Measurements from ENCODE around the gene VIT.

VIT gene

DNA sequence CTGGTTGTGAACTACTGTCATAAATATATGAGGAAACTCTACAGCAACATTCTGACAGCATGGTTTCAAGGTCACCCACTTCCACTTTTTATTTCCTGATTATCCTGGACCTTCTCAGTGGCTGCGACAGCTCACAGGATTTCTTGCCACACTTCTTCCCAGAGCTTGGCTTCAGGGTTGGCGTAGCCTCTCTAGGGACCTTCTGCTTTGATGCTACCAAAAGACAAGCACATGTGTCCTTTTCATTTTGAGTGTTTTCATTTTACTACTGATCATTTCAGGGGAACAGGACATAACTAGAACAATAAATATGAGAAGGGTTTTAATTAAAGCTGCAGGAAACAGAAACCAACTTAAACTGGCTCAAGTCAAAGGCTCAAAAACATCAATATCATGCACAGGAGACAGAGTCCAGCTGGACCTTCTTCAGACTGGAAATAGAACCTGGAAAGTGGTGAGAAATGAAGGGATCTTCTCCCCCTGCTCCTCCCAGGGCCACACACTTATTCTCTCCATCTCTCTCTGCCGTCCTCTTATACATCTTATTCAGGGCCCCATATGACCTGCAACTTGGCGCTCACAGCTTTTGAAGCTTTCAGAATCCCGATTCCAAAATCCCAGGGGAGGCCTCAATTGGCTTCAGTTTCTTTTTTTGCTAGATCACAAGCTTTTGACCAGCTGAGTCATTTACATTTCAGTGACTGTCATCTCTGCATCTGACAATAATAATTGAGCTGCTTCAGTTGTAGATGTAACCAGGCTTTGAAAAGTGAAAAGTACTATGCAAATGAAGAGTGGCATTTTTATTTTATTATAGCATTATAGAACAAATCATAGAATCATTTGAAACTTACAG lies 9.7 kb downstream of the VIT start:
- Histone ChIP-seq H3K27ac (no peak overlapping the region), H3K36me3 (no peaks in the 10 kb centered on the region), H3K27me3 (peaks cover 0 to 4% of the 10 kb centered on the region in 2 donors), H3K9me3 (peaks cover 0 to 7% (median 7%) of the 10 kb centered on the region in 3 donors), H3K4me3 (no peak overlapping the region), H3K4me1 (no peaks in the 10 kb centered on the region)
- TF ChIP-seq, protein P1, sequence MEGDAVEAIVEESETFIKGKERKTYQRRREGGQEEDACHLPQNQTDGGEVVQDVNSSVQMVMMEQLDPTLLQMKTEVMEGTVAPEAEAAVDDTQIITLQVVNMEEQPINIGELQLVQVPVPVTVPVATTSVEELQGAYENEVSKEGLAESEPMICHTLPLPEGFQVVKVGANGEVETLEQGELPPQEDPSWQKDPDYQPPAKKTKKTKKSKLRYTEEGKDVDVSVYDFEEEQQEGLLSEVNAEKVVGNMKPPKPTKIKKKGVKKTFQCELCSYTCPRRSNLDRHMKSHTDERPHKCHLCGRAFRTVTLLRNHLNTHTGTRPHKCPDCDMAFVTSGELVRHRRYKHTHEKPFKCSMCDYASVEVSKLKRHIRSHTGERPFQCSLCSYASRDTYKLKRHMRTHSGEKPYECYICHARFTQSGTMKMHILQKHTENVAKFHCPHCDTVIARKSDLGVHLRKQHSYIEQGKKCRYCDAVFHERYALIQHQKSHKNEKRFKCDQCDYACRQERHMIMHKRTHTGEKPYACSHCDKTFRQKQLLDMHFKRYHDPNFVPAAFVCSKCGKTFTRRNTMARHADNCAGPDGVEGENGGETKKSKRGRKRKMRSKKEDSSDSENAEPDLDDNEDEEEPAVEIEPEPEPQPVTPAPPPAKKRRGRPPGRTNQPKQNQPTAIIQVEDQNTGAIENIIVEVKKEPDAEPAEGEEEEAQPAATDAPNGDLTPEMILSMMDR (IDR thresholded peaks at IDR 0.05) = no peak
- intact Hi-C loops (cut with DNase I; ENCODE audit: low total_unique reads) = no loop called here
- peak in 1 of 2 donors; percentile 56 for DNase-seq

DNA sequence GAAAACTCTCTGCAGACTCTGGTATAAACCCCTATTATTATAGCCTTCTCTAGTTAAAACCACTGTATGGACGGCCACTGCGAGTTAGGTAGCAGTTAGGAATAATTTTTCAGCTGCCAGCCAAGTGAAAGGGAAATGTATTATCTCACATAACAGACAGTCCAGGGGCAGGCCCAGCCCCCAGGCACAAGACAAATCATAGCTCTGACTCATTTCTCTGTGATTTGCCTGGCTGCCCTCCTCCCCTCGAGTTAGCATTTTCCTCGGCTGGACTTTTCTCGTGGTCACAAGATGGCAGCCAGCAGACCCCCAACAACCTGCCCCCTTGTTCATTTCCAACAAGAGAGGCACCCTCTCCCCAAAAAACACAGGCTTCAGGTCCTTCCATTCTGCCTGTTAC lies 10.5 kb downstream of the VIT start:
- Histone ChIP-seq H3K9me3 (peaks cover 0 to 8% (median 7%) of the 10 kb centered on the region in 3 donors), H3K36me3 (no peaks in the 10 kb centered on the region), H3K27ac (no peak overlapping the region), H3K4me3 (no peak overlapping the region), H3K27me3 (peaks cover 0 to 4% of the 10 kb centered on the region in 2 donors), H3K4me1 (no peaks in the 10 kb centered on the region)
- TF ChIP-seq, protein P1 (IDR thresholded peaks at IDR 0.05) = no peak
- intact Hi-C loops (cut with DNase I; ENCODE audit: low total_unique reads) = no loop called here
- DNase-seq = peak in 1 of 2 donors; percentile 57

DNA sequence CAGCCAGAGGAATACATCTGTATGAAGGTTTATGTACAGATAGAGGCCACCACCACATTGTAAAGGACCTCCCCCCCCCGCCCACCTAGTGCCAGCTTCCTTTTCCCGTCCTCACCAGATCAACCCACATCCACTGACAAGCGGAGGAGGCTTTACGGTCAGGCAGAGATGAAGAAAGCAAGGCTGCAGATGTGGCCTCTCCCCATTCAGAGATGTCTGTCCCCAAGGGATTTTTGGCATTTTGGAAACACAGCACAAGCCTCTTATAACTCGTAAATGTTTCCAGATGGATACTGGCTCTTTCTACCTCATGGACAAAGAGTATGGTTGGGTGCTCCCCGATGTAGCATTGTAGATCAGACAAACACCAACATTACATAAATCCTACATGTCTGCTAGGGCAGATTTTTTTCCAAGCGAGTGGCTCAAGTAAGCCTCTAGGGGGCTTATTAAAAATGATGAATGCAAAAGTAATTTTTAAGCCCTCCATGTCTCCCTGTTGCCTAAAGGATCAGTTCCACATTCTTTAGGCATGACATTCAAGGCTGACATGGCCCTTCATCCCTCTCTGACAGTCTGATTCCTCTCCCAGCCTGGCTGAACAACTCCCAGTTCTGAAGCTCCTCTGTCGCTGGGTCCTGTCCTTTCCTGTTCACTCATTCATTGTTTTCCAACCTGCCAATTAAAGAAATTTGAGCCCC lies 11.7 kb downstream of the VIT start:
- TF ChIP-seq, protein P1 (IDR thresholded peaks at IDR 0.05) = no peak
- Histone ChIP-seq H3K4me1 (no peaks in the 10 kb centered on the region), H3K4me3 (no peak overlapping the region), H3K9me3 (peaks cover 0 to 8% (median 7%) of the 10 kb centered on the region in 3 donors), H3K36me3 (no peaks in the 10 kb centered on the region), H3K27me3 (peaks cover 0 to 4% of the 10 kb centered on the region in 2 donors), H3K27ac (no peak overlapping the region)
- intact Hi-C loops (cut with DNase I; ENCODE audit: low total_unique reads) = no loop called here
- peak in 1 of 2 donors; percentile 28 for DNase-seq

DNA sequence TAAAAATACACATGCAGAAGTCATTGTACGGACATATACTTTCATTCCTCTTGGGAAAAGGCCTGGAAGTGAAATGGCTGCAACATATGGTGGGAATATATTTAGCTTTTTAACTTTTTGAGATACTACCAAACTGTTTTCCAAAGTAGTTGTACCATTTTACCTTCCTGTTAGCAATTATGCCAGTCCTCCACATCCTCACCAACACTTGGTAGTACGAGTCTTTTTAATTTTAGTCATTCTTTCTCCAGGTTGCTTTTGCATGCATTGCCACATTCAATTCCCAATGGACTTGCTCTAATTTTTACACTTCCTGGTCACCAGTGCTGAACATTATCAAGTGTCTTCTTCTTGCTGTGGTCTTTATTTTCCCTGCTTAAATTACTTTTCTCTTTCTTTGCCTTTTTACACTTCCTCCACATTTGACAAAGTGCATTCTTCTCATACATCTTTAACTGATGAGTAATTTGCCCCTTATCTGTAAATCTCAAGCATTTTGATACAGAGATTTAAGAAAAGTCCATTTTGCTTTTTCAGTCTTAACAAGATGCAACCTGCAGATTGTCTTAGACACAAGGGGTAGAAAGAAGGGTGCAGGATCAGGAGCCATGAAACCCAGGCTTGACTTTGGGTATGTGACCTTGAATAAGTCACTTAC lies 14.5 kb downstream of the VIT start:
- Histone ChIP-seq H3K36me3 (no peaks in the 10 kb centered on the region), H3K9me3 (peaks cover 0 to 8% (median 7%) of the 10 kb centered on the region in 3 donors), H3K27me3 (peaks cover 0 to 4% of the 10 kb centered on the region in 2 donors), H3K4me3 (no peak overlapping the region), H3K27ac (no peak overlapping the region), H3K4me1 (no peaks in the 10 kb centered on the region)
- intact Hi-C loops (cut with DNase I; ENCODE audit: low total_unique reads) = no loop called here
- TF ChIP-seq, protein P1 (IDR thresholded peaks at IDR 0.05) = no peak
- DNase-seq = no peak

DNA sequence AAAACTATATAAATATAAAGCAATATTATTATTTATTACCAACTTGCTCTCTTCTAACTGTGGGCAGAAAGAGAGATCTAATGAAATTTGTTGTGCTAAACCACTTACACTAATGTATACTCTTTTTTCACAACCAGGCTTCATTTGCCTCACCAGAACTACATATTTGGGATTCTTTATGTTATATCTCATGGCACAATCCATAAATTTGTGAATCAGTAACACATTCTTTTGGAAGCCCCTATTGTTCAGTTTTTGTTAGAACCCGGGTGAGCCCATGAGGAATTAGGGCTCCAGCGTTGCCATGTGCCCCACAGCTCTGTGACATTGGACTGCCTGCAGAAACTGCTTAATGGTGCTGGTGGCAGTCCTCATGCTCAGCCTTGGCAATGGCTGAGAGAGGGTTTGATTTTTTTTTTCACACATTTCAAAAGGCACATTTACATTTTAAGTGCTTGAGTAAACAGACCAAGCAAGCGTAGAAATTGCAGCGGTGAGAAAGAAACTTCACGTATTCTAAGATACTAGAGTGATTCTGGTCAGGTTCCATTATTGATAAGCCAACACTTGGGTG lies 15.3 kb downstream of the VIT start:
- intact Hi-C loops (cut with DNase I; ENCODE audit: low total_unique reads) = no loop called here
- H3K4me1 ChIP-seq = no peaks in the 10 kb centered on the region
- no peak for DNase-seq
- peaks cover 0 to 8% (median 7%) of the 10 kb centered on the region in 3 donors for H3K9me3 ChIP-seq
- no peaks in the 10 kb centered on the region for H3K36me3 ChIP-seq
- TF ChIP-seq, protein P1 (IDR thresholded peaks at IDR 0.05) = no peak
- no peak overlapping the region for H3K4me3 ChIP-seq
- no peak overlapping the region for H3K27ac ChIP-seq
- peaks cover 0 to 4% of the 10 kb centered on the region in 2 donors for H3K27me3 ChIP-seq
